MG63 (cell line): ENCODE measurements around the gene TANGO6. TPM values are rescaled to one million over a fixed set of nuclear protein-coding genes. Genes with fewer than 3 reads are reported as not detected.

ENCODE experiments used
- DNase-seq: peaks from one replicate; pipeline ENCODE4 v3.0.0-alpha.2; 2020
- H3K27me3 ChIP-seq: fragments of 250-450 bp; sonication (Bioruptor Pico); 2 replicates; pipeline ENCODE4 v1.5.1; 2020; ENCODE audit warnings: mild to moderate bottlenecking, moderate library complexity
- H3K36me3 ChIP-seq: fragments of 250-450 bp; sonication (Bioruptor Pico); 2 replicates; pipeline ENCODE4 v1.5.1; 2020; ENCODE audit warnings: mild to moderate bottlenecking, moderate library complexity
- H3K4me3 ChIP-seq: fragments of 250-450 bp; sonication (Bioruptor Pico); 2 replicates; pipeline ENCODE4 v1.5.1; 2020; ENCODE audit warnings: mild to moderate bottlenecking, moderate library complexity
- H3K9me3 ChIP-seq: fragments of 250-450 bp; sonication (Bioruptor Pico); 2 replicates; pipeline ENCODE4 v1.5.1; 2020; ENCODE audit warnings: mild to moderate bottlenecking, moderate library complexity
- total RNA-seq: library from RNA; depleted of rRNA; stranded (reverse); fragments of >200 nt; shearing (Covaris generic); gene quantifications from 2 replicates; pipeline ENCODE4 v1.2.3, GENCODE V29; 2014; ENCODE audit warnings: low replicate concordance

The TANGO6 gene
- total RNA-seq, 1 experiment from 2014 or later = 10.8 TPM

DNA sequence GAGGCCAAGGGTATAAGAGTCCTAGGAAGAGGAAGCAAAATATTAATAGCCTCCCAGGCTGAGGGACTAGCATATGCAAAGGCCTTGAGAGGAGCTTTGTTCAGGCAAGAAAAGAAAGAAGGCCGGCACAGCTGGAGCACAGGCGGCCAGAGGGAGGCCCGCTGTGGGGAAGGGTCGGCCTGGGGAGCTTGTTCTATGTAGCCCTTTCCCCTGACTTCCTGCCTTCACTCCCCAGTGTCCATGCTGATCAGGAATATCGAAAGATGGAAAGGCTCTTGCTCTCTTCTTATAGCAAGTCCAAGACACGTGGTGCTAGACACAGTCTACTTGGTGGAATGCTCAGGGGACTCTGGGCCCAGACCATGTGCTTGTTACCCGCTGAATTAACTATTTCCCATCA is 234.7 kb downstream of the TANGO6 start:
- H3K9me3 ChIP-seq = no peaks in the 10 kb centered on the region

DNA sequence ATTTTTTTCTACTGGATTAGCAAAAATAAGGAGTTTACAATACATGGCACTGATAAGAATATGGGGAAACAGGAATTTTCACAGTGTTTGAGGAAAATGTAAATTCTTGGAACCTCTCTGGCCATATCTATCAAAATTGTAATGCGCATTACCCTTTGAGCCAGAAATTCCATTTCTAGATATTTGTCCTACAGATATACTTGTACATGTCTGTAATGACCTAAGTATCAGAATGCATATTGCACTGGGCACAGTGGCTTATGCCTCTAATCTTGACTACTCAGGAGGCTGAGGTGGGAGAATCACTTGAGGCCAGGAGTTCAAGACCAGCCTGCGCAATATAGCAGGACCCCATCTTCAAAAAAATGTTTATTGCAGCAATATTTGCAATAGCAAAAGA is 236.4 kb downstream of the TANGO6 start:
- DNase-seq = no peak
- Histone ChIP-seq H3K27me3 (no peaks in the 10 kb centered on the region), H3K36me3 (no peaks in the 10 kb centered on the region), H3K4me3 (no peak overlapping the region), H3K9me3 (no peaks in the 10 kb centered on the region)

More for the DNA sequence above, 234.7 kb downstream of the TANGO6 start:
- no peak for DNase-seq
- no peaks in the 10 kb centered on the region for H3K27me3 ChIP-seq
- H3K4me3 ChIP-seq = no peak overlapping the region
- no peaks in the 10 kb centered on the region for H3K36me3 ChIP-seq

DNA sequence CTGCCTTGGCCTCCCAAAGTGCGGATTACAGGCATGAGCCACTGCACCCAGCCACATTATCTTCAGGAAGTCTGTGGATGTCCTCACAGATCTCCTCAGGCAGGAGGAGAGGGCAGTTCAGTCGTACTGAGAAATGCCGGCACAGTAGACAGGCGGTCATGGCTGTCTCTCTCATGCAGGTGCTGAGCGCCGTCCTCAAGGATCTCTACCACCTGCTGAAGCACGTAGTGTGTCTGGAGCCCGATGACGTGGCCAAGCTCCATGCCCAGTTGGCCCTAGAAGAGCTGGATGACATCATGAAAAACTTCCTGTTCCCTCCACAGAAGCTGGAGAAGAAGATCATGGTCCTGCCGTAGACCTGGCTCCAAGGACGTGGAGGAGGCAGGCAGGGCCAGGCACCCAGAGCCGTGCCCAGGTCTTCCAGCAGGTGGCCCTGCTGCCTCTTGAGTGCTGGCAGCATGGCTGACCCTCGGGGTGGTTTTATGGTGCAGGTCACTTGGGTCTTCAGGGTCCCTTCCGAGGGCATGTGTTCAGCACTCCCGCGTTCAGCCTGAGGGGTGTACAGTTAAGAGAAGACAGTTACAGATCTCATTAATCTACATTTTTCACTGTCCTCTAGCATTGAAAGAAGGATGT is 240.1 kb downstream of the TANGO6 start:
- H3K27me3 ChIP-seq = no peaks in the 10 kb centered on the region
- no peaks in the 10 kb centered on the region for H3K36me3 ChIP-seq
- H3K4me3 ChIP-seq = no peak overlapping the region
- no peak for DNase-seq
- H3K9me3 ChIP-seq = no peaks in the 10 kb centered on the region

DNA sequence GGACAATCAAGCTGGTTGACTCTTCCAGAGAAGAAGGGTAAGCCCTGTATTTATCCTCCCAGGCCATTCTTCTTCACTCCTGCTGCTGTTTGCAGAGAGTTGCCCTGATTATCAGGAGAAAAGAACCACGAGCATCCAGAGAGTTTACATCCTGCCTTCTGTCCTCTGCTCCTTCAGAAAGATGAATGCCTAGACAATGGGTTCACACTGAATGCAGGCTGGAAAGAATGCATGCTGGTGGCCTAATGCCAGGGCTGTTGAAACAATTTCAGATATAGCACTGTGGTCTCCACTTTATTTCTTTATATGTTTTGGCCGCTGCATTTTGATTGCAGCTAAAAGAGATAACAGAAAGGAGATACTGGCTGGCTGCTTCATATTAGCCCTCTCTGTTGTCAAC is 241.0 kb downstream of the TANGO6 start:
- no peak for DNase-seq
- no peaks in the 10 kb centered on the region for H3K27me3 ChIP-seq
- H3K36me3 ChIP-seq = no peaks in the 10 kb centered on the region
- H3K4me3 ChIP-seq = no peak overlapping the region
- H3K9me3 ChIP-seq = no peaks in the 10 kb centered on the region

DNA sequence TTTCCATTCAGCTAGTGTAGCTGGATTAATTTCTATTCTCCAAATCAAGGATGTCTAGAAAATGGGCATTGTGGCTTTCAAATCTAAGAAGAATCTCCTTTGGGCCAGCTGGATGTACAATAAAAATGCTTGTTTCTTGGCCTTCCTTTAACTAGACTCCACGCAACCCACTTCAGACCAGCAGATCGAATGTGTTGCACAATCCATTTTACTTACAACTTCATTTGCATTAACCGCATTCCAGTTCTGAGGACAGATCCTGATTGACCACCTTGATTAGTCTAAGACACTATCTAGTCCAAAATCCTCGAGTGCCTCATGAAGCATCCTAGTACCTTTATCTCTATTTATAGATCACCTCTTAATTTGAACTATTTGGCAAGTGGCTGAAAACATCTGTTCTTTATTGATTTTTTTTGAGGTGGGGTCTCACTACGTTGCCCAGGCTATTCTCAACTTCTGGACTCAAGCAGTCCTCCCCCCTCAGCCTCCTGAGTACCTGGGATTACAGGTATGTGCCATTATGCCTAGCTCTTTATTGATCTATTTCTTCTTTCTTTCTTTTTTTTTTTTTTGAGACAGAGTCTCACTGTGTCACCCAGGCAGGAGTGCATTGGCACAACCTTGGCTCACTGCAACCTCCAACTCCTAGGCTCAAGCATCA is 241.8 kb downstream of the TANGO6 start:
- no peaks in the 10 kb centered on the region for H3K36me3 ChIP-seq

DNA sequence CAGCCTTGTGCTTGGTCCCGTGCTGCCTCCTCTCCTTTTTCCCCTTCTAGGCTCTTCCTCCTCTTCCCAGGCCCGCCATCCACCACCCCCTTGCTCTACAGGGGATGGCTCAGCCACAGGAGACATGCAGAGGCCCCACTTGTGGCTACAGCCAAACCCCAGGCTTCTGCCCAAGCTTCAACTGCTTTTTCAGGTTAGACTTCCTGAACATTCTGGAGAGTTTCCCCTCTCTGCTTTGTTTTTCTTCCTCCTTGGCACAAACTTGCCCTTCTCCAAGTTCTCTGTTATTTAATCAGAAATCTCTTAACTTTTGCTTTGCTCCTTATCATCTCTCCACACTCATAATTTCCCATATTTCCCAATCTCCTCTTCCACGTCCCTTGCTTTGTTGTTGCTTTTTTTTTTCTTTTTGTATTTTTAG is 243.8 kb downstream of the TANGO6 start:
- Histone ChIP-seq H3K9me3 (no peaks in the 10 kb centered on the region), H3K36me3 (no peaks in the 10 kb centered on the region), H3K27me3 (no peaks in the 10 kb centered on the region), H3K4me3 (no peak overlapping the region)
- DNase-seq = no peak

More for the DNA sequence above, 241.8 kb downstream of the TANGO6 start:
- H3K9me3 ChIP-seq = no peaks in the 10 kb centered on the region
- DNase-seq = no peak
- no peaks in the 10 kb centered on the region for H3K27me3 ChIP-seq
- no peak overlapping the region for H3K4me3 ChIP-seq

DNA sequence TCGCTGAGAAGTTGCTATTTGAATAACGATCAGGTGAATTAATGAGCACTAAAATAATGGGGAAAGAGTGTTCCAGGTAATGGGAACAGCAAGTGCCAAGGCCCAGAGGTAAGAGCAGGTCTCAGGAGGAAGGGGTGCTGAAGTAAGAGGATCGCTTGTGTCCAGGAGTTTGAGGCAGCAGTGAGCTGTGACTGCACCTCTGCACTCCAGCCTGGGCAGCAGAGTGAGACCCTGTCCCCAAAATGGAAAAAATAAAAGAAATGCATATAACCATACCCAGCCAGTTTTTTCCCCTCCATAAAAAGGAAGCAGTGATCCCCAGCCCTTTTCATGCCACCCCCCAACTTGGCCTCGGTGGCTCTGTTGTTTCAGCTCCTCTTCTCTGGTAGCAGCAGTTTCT is 245.4 kb downstream of the TANGO6 start:
- Histone ChIP-seq H3K27me3 (no peaks in the 10 kb centered on the region), H3K36me3 (no peaks in the 10 kb centered on the region), H3K9me3 (no peaks in the 10 kb centered on the region), H3K4me3 (no peak overlapping the region)
- DNase-seq = no peak

DNA sequence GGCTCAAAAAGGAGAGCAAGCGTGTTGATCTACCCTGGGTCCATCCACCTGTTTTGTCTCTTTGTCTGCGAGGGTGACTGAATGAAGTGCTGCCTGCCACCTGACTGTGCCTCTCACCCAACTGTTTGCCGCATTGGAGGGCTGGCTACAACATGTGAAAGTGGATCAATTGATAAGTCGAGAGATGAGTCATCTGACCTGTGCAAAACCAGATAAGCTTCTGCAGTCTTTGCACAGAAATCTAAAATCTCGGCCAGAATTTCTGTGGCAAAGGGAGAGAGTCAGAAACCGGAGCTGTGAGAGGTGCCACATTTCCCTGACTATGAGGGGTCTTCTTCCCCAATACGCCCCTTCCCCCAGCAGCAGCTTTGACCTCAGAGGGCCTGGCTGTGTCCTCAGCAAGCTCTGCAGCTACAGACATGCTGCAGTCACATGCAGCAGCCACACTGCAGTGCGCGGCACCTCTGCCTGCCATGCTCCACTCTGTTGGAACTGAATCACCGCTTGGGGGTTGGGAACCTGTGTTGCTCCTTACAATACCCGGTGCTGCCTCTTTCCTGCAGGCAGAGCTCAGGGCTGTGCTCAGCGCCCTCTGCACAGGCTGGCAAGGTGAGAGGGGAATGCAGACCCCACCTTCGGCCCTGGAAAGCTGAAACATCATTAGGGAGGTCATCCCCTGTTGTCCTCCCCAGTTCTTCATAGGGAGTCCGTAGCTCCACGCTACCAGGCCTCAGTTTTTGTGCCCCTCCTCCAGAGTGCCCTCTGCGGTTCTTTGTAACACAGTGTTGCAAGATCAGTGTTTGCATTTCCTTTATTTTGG is 246.0 kb downstream of the TANGO6 start:
- no peaks in the 10 kb centered on the region for H3K36me3 ChIP-seq
- no peak overlapping the region for H3K4me3 ChIP-seq
- H3K9me3 ChIP-seq = no peaks in the 10 kb centered on the region
- no peaks in the 10 kb centered on the region for H3K27me3 ChIP-seq
- DNase-seq = no peak

DNA sequence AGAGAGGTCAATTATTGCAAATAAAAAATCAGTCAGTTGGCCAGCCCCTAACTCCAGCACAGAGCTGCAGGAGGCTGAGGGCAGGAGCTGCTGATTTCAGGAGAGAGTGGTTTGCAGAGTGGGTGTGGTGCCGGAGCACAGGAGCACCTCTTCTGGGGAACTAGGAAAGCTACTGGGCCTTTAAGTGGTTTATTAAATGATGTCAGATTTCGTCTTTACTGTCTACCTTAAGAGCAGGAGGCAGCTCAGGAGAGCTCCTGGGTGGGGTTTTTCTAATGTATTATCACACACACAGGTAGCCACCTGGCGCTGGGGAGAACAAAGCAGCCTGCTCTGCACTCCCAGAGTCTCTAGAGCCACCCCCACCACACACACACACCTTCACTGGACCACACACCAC is 250.6 kb downstream of the TANGO6 start:
- DNase-seq = no peak

DNA sequence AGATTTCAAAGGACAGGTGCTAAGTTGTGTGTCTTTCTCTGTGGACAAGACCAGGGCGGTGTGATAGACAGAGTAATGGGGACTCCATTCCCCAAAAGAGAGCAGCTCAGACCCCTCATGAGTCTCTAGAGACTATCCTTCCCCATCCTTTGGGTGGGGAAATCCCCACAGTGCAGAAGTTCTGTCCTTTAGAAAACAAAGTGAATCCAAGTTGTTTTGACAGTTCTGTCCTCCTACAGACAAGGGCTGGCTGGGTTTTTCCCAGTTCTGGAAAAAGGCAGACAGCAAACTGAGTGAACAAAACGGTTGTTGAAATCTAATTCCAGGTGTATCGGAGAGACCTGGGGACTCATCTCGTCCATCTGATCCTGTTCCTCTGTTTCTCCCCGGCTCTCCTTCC is 251.2 kb downstream of the TANGO6 start:
- Histone ChIP-seq H3K9me3 (no peaks in the 10 kb centered on the region), H3K36me3 (no peaks in the 10 kb centered on the region), H3K4me3 (no peak overlapping the region), H3K27me3 (no peaks in the 10 kb centered on the region)
- DNase-seq = no peak

More for the DNA sequence above, 250.6 kb downstream of the TANGO6 start:
- Histone ChIP-seq H3K4me3 (no peak overlapping the region), H3K36me3 (no peaks in the 10 kb centered on the region), H3K9me3 (no peaks in the 10 kb centered on the region), H3K27me3 (no peaks in the 10 kb centered on the region)

DNA sequence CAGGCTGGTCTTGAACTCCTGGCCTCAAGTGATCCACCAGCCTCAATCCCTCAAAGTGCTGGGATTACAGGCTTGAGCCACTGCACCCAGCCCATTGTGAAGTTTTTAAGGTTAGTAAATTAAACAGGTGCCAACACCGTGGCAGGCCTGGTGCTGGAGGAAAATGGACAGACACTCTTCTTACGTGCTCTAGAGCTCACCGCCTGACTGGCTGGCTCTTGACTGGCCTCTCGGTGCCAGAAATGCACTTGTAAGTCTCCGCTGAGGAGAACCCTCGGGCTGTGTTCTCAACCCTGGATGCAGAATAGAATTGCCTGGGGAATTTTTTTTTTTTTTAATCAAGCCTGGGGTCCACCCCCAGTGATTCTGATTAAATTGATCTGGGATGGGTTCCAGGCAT is 251.9 kb downstream of the TANGO6 start:
- Histone ChIP-seq H3K4me3 (no peak overlapping the region), H3K9me3 (no peaks in the 10 kb centered on the region), H3K36me3 (no peaks in the 10 kb centered on the region), H3K27me3 (no peaks in the 10 kb centered on the region)
- no peak for DNase-seq

DNA sequence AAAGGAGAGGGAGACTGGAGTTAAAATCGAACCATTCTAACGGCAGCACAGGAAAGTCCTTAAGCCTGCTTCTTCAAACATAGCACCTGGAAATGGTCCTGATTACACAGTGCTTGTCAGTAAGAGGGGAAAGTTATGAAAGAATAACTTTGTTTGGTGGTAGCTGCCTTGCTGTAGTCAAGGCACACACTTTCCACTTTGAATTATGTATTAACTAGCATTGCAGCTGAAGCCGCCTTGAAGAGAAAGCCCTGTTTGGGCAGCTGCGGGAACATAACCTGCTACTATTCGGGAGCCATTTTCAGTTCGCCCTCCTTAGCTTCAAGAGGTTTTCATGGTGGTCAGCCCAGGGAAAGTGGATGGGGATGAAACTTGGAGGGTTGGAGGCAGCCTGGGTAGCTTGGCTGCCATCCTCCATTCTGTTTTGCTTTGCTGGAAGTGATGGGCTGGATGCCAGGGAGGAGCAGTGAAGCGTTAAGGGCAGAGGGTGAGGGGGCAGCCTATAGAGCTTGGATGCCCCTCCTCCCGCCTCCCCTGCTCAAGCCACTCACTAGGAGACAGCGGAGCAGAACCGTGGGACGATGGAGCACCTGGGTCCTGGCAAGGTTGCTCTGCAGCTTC is 256.9 kb downstream of the TANGO6 start:
- Histone ChIP-seq H3K9me3 (no peaks in the 10 kb centered on the region), H3K27me3 (no peaks in the 10 kb centered on the region), H3K4me3 (no peak overlapping the region), H3K36me3 (no peaks in the 10 kb centered on the region)
- no peak for DNase-seq

DNA sequence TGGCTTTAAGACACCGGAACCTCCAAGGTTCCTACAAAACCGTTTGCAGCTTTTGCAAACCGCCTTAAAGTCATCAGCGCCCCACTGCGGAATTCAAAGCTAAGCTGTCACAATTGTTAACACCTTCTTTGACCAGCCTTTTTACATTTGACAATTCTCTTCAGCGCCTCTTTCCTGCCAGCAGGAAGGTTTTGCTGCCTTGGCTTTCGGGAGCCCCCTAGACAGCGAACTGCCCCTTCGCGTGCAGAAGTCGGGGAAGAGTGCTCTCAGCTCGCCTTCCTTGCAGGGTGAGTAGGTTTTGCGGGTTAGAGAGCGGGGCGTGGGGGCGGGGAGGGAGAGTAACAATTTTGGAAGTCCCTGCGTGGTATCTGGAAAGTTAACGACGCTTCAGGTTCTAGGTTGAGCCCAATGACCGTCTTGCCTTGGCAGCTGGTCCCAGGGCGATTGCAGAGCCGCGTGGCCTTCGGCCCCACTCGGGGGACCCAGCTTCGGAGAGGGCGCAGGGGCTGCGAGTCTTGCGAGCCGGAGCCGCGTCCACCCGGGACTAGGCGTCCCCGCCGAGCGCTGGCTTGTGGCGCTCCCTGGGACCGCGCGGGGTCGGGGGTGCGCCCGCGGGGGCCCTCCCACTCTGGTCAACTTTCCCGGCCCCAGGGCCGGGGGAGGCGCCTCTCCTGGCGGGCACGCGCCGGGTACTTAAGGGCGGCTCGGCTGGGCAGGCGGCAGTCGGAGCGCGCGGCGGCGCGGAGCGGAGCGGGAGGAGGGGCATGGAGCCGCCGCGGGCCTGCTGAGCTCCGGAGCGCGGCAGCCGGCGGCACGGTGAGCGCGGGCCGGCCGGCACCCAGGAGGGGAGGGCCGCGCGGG is 262.4 kb downstream of the TANGO6 start, which contains the start of gene HAS3:
Gene HAS3 (plus strand): TSS at position 153 of the 861 bp plus-strand sequence. CDS start 3,743 bp downstream, outside the sequence.
- no peaks in the 10 kb centered on the region for H3K27me3 ChIP-seq
- H3K4me3 ChIP-seq = peak within 1 kb of the TSS; percentile 69
- peaks cover 24% of the 10 kb centered on the region for H3K36me3 ChIP-seq
- H3K9me3 ChIP-seq = no peaks in the 10 kb centered on the region
- peak; percentile 72 for DNase-seq

DNA sequence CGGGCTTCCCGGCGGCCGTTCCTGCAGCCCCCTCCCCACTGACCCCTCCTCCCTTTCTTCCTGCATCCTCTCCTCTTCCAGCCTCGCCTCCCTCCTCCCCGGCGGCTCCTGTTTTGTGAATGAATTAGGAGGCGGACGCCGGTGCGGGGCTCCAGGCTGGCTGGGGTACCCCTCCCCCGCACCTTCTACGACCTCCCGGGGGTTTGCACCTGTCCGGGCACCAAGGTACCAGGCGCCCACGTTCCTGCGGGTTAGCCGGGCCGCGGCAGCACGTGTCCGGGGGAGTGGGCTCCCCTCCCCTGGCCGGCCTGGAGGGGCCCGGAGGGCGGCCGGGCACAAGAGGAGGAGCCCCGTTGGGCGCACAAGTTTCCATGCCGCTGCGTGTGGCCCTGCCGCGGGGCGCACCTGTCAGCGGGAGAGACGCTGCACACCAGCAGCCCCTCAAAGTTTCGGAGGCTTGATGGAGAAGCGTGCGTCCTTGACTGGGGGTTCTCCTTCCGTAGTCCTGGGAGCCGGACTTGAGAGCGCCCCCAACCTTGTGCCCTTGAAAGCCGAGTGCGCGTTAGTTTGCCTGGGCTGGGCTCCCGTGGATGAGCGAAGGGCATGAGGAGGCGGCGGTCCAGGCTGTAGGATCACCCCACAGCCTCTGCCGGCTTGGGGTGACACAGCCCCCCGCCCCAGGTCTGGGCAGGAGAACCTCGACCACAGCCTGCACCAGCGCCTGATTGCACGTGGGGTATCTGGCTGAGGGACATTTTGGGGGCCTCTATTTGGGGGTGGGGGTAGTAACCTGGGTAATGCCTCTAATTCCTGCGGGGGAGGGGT is 263.4 kb downstream of the TANGO6 start:
- H3K9me3 ChIP-seq = no peaks in the 10 kb centered on the region
- peak overlapping the region; percentile 69 for H3K4me3 ChIP-seq
- peaks cover 30% of the 10 kb centered on the region for H3K36me3 ChIP-seq
- DNase-seq = no peak
- no peaks in the 10 kb centered on the region for H3K27me3 ChIP-seq

DNA sequence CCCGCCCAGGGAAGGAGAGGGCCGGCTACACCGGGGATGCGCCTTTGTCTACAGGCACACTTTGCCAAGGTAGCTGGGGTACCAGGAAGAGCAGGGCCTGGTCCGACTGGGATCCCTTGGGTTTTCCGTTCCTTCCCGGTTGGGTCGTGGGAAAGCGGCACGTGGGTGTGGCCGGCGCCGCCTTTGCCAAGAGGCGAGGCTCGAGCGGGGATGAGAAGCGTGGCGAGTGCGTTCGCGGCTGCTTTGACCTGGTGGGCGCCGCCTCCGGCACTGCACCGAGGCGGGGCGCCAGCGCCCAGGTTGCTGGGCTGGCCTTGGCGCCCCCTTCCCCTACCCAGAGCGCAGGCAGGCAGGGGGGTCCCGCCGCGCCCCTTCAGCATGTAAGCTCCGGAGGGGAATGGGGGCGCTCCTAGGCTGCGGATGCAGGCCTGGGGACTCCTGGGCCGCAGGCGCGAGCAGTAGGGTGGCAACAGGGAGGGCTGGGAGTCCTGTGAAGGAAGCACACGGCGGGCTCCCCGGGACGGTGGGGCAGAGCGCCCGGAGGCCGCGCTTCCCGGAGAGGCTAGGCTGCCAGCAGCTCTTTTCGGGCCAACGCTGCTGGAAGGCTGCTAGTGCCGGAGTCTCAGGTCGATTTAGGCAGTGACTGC is 264.1 kb downstream of the TANGO6 start:
- peak; percentile 65 for DNase-seq

More for the DNA sequence above, 264.1 kb downstream of the TANGO6 start:
- H3K27me3 ChIP-seq = no peaks in the 10 kb centered on the region
- H3K9me3 ChIP-seq = no peaks in the 10 kb centered on the region
- peak overlapping the region; percentile 69 for H3K4me3 ChIP-seq
- H3K36me3 ChIP-seq = peaks cover 37% of the 10 kb centered on the region
